Measurements from ENCODE around the gene OR10A6. TPM values are rescaled to one million over a fixed set of nuclear protein-coding genes. Genes with fewer than 3 reads are reported as not detected.

OR10A6 gene
- total RNA-seq, 2 donors from 2014 or later: not detected

DNA sequence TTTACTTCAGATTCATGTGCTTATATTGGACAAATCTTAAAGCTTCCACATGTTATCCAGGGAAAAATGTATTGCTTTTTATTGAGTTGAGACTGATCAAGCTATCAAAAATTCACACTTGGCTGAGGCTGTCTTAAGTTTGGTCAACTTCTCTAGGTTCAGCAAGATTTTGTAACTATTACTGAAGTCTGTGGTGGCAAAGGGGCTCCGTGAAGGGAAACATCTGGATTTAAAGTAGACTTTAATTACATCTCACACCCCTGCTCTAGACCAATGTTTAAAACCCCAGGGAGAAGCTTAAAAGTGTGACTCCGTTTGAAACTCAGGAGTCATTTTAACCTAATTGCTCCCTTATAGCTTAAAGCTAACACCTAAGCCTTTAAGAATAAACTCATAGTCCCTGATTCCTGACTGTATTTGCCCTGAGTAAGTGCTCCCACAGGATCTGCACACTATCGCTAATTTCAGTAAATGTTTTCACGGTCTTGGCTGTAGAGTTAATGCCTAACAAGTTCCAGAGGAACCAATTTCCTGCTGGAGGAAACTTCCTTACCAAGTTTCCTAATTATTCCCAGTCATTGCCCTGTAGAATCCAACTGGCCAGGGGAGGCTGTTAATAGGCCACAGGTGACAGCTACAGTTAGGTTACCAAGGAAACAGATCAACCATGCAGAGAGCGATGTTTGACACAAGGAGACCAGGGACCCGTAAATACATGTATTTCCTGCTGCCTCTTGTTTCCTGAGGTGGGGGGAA lies 40.5 kb downstream of the OR10A6 start:
- no peak overlapping the region for H3K27ac ChIP-seq (ENCODE audit: low read depth, low read length)
- no peaks in the 10 kb centered on the region for H3K27me3 ChIP-seq (ENCODE audit: control insufficient read depth, insufficient read depth, low read length, poor library complexity, severe bottlenecking)
- H3K36me3 Mint-ChIP-seq (ENCODE audit: low read depth): peaks cover 16% of the 10 kb centered on the region
- no peaks in the 10 kb centered on the region for H3K9me3 Mint-ChIP-seq
- H3K36me3 ChIP-seq (ENCODE audit: control insufficient read depth, insufficient read depth, low read length): peaks cover 39% of the 10 kb centered on the region
- DNase-seq: no peak
- H3K4me1 ChIP-seq (ENCODE audit: control insufficient read depth, insufficient read depth, low read length): no peaks in the 10 kb centered on the region
- no peaks in the 10 kb centered on the region for H3K27me3 Mint-ChIP-seq (ENCODE audit: insufficient read depth)
- H3K9ac ChIP-seq (ENCODE audit: extremely low read depth, low read length, poor library complexity, severe bottlenecking): no peak overlapping the region
- WGBS, 2 experiments (ENCODE audit: insufficient coverage in 1 of 2, insufficient read length in 1 of 2): 94% methylated on average over 3 to 6 of the region's 6 CpGs
- H3K4me3 ChIP-seq (ENCODE audit: low read length): no peak overlapping the region
- H3K9me3 ChIP-seq (ENCODE audit: control insufficient read depth, low read length): no peaks in the 10 kb centered on the region
- H3K27ac Mint-ChIP-seq: no peak overlapping the region
- H3K4me3 Mint-ChIP-seq: no peak overlapping the region
- TF ChIP-seq, protein P1, sequence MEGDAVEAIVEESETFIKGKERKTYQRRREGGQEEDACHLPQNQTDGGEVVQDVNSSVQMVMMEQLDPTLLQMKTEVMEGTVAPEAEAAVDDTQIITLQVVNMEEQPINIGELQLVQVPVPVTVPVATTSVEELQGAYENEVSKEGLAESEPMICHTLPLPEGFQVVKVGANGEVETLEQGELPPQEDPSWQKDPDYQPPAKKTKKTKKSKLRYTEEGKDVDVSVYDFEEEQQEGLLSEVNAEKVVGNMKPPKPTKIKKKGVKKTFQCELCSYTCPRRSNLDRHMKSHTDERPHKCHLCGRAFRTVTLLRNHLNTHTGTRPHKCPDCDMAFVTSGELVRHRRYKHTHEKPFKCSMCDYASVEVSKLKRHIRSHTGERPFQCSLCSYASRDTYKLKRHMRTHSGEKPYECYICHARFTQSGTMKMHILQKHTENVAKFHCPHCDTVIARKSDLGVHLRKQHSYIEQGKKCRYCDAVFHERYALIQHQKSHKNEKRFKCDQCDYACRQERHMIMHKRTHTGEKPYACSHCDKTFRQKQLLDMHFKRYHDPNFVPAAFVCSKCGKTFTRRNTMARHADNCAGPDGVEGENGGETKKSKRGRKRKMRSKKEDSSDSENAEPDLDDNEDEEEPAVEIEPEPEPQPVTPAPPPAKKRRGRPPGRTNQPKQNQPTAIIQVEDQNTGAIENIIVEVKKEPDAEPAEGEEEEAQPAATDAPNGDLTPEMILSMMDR (conservative IDR thresholded peaks at IDR 0.05): no peak
- peaks cover 26% of the 10 kb centered on the region for H3K4me1 Mint-ChIP-seq

DNA sequence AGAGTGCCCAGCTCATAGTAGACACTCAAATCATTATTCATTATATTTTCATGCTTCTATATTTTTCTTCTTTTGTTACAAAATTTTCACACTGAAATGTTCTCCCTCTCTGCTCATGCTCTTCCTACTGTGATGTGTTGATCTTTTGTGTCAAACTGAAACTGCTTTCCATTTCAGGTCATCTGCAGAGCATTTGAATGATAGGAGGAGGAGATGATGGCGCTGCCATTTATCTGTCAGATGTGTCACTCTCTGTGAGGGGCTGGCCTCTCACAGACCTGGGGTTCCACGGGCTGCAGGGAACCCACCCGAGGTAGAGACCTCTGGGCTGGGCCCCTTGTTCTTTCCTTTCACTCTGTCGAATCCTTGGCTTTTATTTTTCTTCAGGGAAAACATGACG lies 41.1 kb downstream of the OR10A6 start:
- peaks cover 38% of the 10 kb centered on the region for H3K36me3 ChIP-seq (ENCODE audit: control insufficient read depth, insufficient read depth, low read length)
- H3K27ac ChIP-seq (ENCODE audit: low read depth, low read length): no peak overlapping the region
- peaks cover 22% of the 10 kb centered on the region for H3K4me1 Mint-ChIP-seq
- TF ChIP-seq, protein P1 (conservative IDR thresholded peaks at IDR 0.05): no peak
- WGBS, 2 experiments (ENCODE audit: insufficient coverage in 1 of 2, insufficient read length in 1 of 2): 94% methylated on average over 2 to 4 of the region's 5 CpGs
- H3K27me3 ChIP-seq (ENCODE audit: control insufficient read depth, insufficient read depth, low read length, poor library complexity, severe bottlenecking): no peaks in the 10 kb centered on the region
- no peak for DNase-seq
- H3K4me3 ChIP-seq (ENCODE audit: low read length): no peak overlapping the region
- H3K9ac ChIP-seq (ENCODE audit: extremely low read depth, low read length, poor library complexity, severe bottlenecking): no peak overlapping the region
- no peak overlapping the region for H3K27ac Mint-ChIP-seq
- H3K4me3 Mint-ChIP-seq: no peak overlapping the region
- peaks cover 10% of the 10 kb centered on the region for H3K36me3 Mint-ChIP-seq (ENCODE audit: low read depth)
- no peaks in the 10 kb centered on the region for H3K9me3 ChIP-seq (ENCODE audit: control insufficient read depth, low read length)
- no peaks in the 10 kb centered on the region for H3K9me3 Mint-ChIP-seq
- no peaks in the 10 kb centered on the region for H3K27me3 Mint-ChIP-seq (ENCODE audit: insufficient read depth)
- H3K4me1 ChIP-seq (ENCODE audit: control insufficient read depth, insufficient read depth, low read length): no peaks in the 10 kb centered on the region

DNA sequence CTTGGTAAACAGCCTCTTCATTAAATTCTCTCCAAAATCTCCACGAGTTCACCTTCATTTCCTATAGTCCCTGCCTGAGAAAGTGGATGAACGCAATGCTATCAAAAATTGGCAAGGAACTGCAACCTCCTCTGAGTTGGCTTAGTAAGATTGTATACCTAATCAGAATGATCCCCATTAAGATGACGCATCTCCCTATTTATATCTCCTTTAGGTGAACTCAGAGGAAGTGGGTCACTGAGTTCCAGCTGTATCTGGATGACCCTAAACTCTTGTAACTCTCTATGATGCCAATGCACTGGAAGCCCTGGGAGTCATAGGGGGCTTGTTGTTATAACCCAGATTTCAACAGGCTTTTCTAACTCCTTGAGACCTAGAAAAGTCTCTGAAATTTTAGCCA lies 48.2 kb downstream of the OR10A6 start:
- no peak overlapping the region for H3K4me3 Mint-ChIP-seq
- TF ChIP-seq, protein P1 (conservative IDR thresholded peaks at IDR 0.05): no peak
- 80 to 93% methylated on average over 3 of the region's 3 CpGs for WGBS, 2 experiments (ENCODE audit: insufficient coverage in 1 of 2, insufficient read length in 1 of 2)
- H3K36me3 ChIP-seq (ENCODE audit: control insufficient read depth, insufficient read depth, low read length): peaks cover 56% of the 10 kb centered on the region
- H3K36me3 Mint-ChIP-seq (ENCODE audit: low read depth): peaks cover 22% of the 10 kb centered on the region
- H3K27me3 ChIP-seq (ENCODE audit: control insufficient read depth, insufficient read depth, low read length, poor library complexity, severe bottlenecking): no peaks in the 10 kb centered on the region
- no peak for DNase-seq
- peaks cover 14% of the 10 kb centered on the region for H3K9me3 ChIP-seq (ENCODE audit: control insufficient read depth, low read length)
- H3K4me3 ChIP-seq (ENCODE audit: low read length): no peak overlapping the region
- H3K9ac ChIP-seq (ENCODE audit: extremely low read depth, low read length, poor library complexity, severe bottlenecking): no peak overlapping the region
- H3K4me1 Mint-ChIP-seq: peaks cover 8% of the 10 kb centered on the region
- no peaks in the 10 kb centered on the region for H3K27me3 Mint-ChIP-seq (ENCODE audit: insufficient read depth)
- no peak overlapping the region for H3K27ac Mint-ChIP-seq
- H3K27ac ChIP-seq (ENCODE audit: low read depth, low read length): no peak overlapping the region
- peaks cover 5% of the 10 kb centered on the region for H3K4me1 ChIP-seq (ENCODE audit: control insufficient read depth, insufficient read depth, low read length)
- H3K9me3 Mint-ChIP-seq: no peaks in the 10 kb centered on the region

Other genes starting within 250 kb of the OR10A6 start
- 10 to 100 TPM in 1 of 2 donors, 1 to 10 TPM in 1; 8.2 to 30.1 TPM for gene OVCH2, start 224.8 kb downstream of the OR10A6 start, total RNA-seq
- gene OR5P2, start 134.3 kb downstream of the OR10A6 start, total RNA-seq: 1 to 10 TPM; 1.1 to 8.4 TPM
- 1 to 10 TPM; 1.8 to 9.6 TPM for gene OR5P3, start 100.4 kb downstream of the OR10A6 start, total RNA-seq
- gene OR10A3, start 10.4 kb upstream of the OR10A6 start, total RNA-seq: not detected
- under 1 TPM in 1 of 2 donors, not detected in 1; 0.15 TPM for gene NLRP10, start 34.2 kb upstream of the OR10A6 start, total RNA-seq
- gene EIF3F, start 56.1 kb upstream of the OR10A6 start, total RNA-seq: 100 to 1,000 TPM; 349 to 354 TPM
- 10 to 100 TPM; 15.8 to 29.9 TPM for gene TUB, start 149.9 kb upstream of the OR10A6 start, total RNA-seq
- gene RIC3, start 237.8 kb upstream of the OR10A6 start, total RNA-seq: 10 to 100 TPM; 23.5 to 25.3 TPM